GM06990 (cell line): ENCODE measurements around the gene RASA4B.

Source experiments
- DNase-seq: peaks from one replicate; pipeline ENCODE4 v3.0.0-alpha.2; 2011; ENCODE audit not compliant: insufficient read length; ENCODE audit errors: extremely low read depth
- H3K27me3 ChIP-seq: replicated peaks from 2 replicates; pipeline ENCODE4 v1.6.0; 2011; ENCODE audit warnings: low read length; ENCODE audit not compliant: control insufficient read depth, insufficient read depth
- H3K36me3 ChIP-seq: 2 replicates; pipeline ENCODE4 v1.5.1; 2011; ENCODE audit warnings: low read length; ENCODE audit not compliant: control insufficient read depth, insufficient read depth
- H3K4me3 ChIP-seq: replicated peaks from 2 replicates; pipeline ENCODE4 v1.5.1; 2011; ENCODE audit warnings: low read depth, mild to moderate bottlenecking, control low read depth, low read length
- CTCF ChIP-seq: IDR thresholded peaks from 2 replicates; pipeline ENCODE4 v1.5.1; 2011; ENCODE audit warnings: low read length, control low read depth, mild to moderate bottlenecking, inconsistent platforms; ENCODE audit not compliant: insufficient read depth, poor library complexity, severe bottlenecking

Gene RASA4B

GRCh38 chr7:102444961-102445673 is 72.5 kb downstream of the RASA4B start:
- Histone ChIP-seq H3K4me3 (peak overlapping the region; percentile 27), H3K27me3 (no peaks in the 10 kb centered on the region), H3K36me3 (peaks cover 26% of the 10 kb centered on the region)
- TF ChIP-seq CTCF, result no peak
- peak; percentile 79 for DNase-seq

DNA sequence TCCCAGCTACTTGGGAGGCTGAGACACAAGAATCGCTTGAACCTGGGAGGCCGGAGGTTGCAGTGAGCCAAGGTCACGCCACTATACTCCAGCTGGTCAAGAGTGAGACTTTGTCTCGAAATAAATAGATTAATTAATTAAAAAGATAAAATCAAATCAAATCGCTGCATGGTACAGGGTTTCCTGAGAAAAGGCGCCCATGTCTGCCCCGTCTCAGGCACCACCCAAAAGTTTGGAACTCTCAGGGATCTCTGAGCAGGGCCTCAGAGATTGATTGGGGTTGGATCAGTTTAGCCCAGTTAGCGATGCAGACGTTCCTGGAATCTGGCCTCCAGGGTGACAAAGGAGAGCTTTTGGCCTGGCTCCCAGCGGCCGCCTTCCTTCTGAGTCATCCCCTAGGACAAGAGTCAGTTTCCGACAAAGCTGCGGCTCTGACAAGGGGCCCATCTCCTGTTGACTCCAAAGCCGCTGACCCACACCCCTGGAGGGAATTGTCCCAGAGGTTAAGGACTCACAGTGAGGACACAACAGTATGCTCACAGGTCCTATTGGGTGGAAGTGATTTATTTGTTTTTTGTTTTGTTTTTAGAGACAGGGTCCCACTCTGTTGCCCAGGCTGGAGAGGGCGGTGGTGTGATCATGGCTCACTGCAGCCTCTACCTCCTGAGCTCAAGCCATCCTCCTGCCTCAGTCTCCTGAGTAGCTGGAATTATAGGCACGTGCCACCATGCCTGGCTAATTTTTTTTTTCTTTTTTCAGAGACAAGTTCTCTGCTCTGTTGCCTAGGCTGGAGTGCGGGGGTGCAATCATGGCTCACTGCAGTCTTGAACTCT is 77.4 kb downstream of the RASA4B start:
- H3K27me3 ChIP-seq, result no peaks in the 10 kb centered on the region
- peaks cover 15% of the 10 kb centered on the region for H3K36me3 ChIP-seq
- no peak for DNase-seq
- H3K4me3 ChIP-seq, result no peak overlapping the region
- TF ChIP-seq CTCF, result no peak

GRCh38 chr7:102436118-102436517 is 81.5 kb downstream of the RASA4B start:
- peaks cover 15% of the 10 kb centered on the region for H3K36me3 ChIP-seq

DNA sequence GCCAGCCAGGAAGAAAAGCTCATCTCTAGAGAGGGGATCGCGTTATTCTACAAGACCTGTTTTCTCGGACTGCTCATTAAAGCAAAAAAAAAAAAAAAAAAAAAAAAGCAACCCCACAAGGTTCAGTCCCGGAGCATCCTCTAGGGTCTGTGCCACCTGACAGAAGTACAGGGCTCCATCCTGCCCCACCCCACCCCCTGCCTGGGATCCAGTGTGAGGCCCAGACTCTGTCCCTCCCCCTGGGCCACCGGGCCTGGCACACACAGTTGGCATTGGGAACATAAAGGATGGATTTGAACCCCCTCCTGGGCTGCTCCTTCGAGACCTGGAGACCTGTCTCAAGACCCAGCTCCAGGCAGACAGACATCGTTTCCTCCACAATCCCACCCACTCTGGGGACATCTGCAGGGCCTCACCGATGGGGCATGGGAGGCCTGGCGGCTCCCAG is 83.5 kb downstream of the RASA4B start:
- DNase-seq, result no peak
- no peak for TF ChIP-seq CTCF
- Histone ChIP-seq H3K27me3 (no peaks in the 10 kb centered on the region), H3K4me3 (peak overlapping the region; percentile 84), H3K36me3 (peaks cover 8% of the 10 kb centered on the region)

More at GRCh38 chr7:102436118-102436517, 81.5 kb downstream of the RASA4B start:
- TF ChIP-seq CTCF, result no peak
- no peak overlapping the region for H3K4me3 ChIP-seq
- no peaks in the 10 kb centered on the region for H3K27me3 ChIP-seq
- DNase-seq, result no peak

- peaks cover 3% of the 10 kb centered on the region for H3K36me3 ChIP-seq
- H3K4me3 ChIP-seq, result peak within 1 kb of the TSS; percentile 84
- peak; percentile 86 for DNase-seq
- no peaks in the 10 kb centered on the region for H3K27me3 ChIP-seq
- peak; percentile 12 for TF ChIP-seq CTCF
Measured at GRCh38 chr7:102433219-102434038, 84.1 kb downstream of the RASA4B start, which contains the start of gene ORAI2. Gene ORAI2, plus strand, starts transcription at chr7:102433575. Its CDS starts 5,382 bp downstream, at chr7:102438957.
